Fibroblast of gingiva (primary cell): Measurements from ENCODE around the gene DOK1.
A peak's percentile ranks its signal among the peaks of the same experiment; 100 is the strongest.

ENCODE experiments used
- DNase-seq: peaks from one replicate; pipeline ENCODE4 v3.0.0-alpha.2; 2011; ENCODE audit warnings: low read depth

The DOK1 gene

GRCh38 chr2:74553892-74554819 lies at the start of gene DOK1, which contains the start of gene LOXL3:
TSS of gene DOK1 (plus strand) at chr2:74554720. CDS start at chr2:74554755, 35 bp downstream.
TSS of gene LOXL3 (minus strand) at chr2:74553942. CDS start at chr2:74552634, 1,308 bp downstream.
- peak; percentile 96 for DNase-seq

- no peak for DNase-seq
Observed at GRCh38 chr2:74505448-74506246, 48.9 kb upstream of the DOK1 start.

- DNase-seq = peak; percentile 96
Observed at GRCh38 chr2:74507145-74507925, 47.2 kb upstream of the DOK1 start, which contains the start of gene PCGF1. TSS of gene PCGF1 (minus strand) at chr2:74507695. CDS start at chr2:74507668, 27 bp downstream.

- peak; percentile 65 for DNase-seq
Observed at GRCh38 chr2:74507926-74508520, 46.5 kb upstream of the DOK1 start.

- DNase-seq = no peak
Observed at GRCh38 chr2:74510272-74510671, 44.2 kb upstream of the DOK1 start.

- no peak for DNase-seq
Observed at GRCh38 chr2:74511104-74511989, 43.2 kb upstream of the DOK1 start.

- DNase-seq = no peak
Observed at GRCh38 chr2:74512744-74513604, 41.5 kb upstream of the DOK1 start.

- DNase-seq = no peak
Observed at GRCh38 chr2:74513605-74514367, 40.7 kb upstream of the DOK1 start.

- no peak for DNase-seq
Observed at GRCh38 chr2:74514368-74515270, 39.9 kb upstream of the DOK1 start, which contains the start of gene TLX2. TSS of gene TLX2 (plus strand) at chr2:74514450. CDS start at chr2:74514807, 357 bp downstream.

GRCh38 chr2:74515271-74515980 lies 39.1 kb upstream of the DOK1 start:
- DNase-seq = no peak

- DNase-seq = no peak
Observed at GRCh38 chr2:74515981-74516633, 38.4 kb upstream of the DOK1 start.

- DNase-seq = no peak
Observed at GRCh38 chr2:74516650-74517049, 37.9 kb upstream of the DOK1 start.

GRCh38 chr2:74522516-74522915 lies 32.0 kb upstream of the DOK1 start:
- no peak for DNase-seq

- DNase-seq = no peak
Observed at GRCh38 chr2:74524005-74524404, 30.5 kb upstream of the DOK1 start.

GRCh38 chr2:74524955-74525716 lies 29.4 kb upstream of the DOK1 start:
- no peak for DNase-seq
